GM19467 (cell line): ENCODE measurements around the gene LPIN1.

ENCODE experiments used
- ATAC-seq: cut with Tn5 transposase; IDR thresholded peaks from one replicate; pipeline ENCODE4 v1.9.1; 2021; ENCODE audit warnings: mild to moderate bottlenecking, moderate library complexity; ENCODE audit not compliant: unreplicated experiment

LPIN1 gene

DNA sequence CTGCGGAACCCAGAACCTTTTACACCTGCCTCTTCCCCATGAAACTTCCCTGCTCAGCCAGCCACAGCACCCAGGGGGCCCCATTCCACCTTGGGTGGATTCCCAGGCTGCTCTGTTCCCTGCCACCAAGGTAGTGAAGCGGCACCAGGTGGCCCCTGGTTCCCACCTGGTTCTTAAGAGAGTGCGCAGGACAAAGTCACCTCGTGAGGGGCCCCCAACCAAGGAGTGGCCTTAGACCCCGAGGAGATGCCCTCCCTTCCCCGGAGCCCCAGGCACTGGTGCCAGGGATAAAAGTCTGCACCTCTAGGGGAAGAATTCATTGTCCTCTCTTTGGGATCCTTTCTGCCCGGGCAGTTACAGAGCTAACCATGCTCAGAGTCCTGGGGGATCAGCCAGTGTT is 3.1 kb upstream of the LPIN1 start:
- no peak for ATAC-seq

GRCh38 chr2:11743846-11744553 is 2.4 kb upstream of the LPIN1 start:
- peak; percentile 33 for ATAC-seq

DNA sequence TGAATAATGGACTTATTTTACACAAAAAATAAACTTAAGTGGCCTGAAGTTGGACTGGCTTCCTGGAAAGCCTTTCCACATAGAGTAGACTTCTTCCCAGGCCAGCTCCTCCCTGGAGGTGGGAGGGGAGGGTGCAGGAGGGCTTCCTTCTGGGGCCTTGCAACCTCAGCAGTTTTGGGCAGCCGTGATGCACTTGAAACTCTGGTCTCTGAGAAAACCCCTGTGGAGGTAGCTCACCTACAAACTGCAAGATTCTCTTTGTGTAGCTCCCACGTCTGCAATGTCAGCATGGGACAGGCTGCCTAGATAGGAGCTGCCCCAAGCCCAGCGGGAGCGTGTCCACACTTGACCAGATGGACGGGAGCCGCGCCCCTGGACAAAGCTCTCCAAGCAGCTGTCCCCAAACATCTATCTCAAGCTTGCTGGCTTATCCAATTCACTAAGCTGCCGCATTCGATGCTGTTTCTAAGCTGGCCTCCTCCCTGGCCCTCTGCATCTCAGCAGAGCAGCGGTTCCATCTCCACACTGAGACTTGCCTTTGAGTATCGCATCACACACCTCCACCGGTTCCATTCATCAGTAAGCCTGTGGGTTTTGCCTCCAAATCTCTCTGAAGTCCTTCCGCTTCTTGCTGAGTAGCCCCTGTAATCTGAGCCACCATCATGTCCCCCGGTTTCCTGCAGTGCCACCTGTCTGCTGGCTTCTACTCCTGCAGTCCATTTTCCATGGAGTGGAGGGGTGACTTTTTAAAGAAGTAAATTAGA is 1.6 kb upstream of the LPIN1 start:
- no peak for ATAC-seq

GRCh38 chr2:11745613-11746375 is 638 bp upstream of the LPIN1 start:
- ATAC-seq = no peak

GRCh38 chr2:11746807-11747459 is 501 bp downstream of the LPIN1 start:
- ATAC-seq = peak; percentile 23

GRCh38 chr2:11748018-11748860 is 1.8 kb downstream of the LPIN1 start:
- ATAC-seq = no peak

GRCh38 chr2:11748861-11749645 is 2.6 kb downstream of the LPIN1 start:
- no peak for ATAC-seq

DNA sequence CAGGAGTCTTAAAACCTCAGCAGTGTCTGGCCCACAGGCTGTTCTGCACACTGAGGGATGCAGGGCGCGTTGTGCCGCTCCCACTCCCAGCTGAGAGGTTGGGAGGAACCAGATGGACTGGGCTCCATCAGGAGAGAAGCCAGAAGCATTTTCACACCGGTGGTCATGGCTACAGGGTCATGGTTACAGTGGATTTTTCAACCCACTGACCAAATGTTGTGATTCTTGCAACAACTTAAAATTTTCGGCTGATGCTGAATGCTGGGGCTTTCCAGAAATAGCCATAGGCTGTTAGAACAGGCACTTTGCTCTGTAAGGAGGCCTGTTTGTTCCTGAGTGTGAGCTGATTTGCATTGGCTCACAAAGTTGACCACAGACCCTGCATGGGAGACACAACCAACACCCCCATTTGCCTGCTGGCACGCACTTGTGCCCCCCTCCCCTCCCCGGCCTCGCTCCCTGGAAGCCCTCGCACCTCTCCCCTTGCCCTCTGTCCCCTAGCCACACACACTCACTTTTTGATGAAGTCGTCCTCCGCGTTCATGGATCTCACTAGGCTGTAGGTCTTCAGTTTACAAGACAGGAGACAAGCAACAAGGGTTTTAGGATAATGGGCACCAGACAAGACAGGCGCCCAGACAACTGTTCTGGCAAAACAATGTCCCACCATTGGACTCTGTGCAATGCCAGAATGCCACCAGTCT is 3.4 kb downstream of the LPIN1 start:
- ATAC-seq = no peak

GRCh38 chr2:11750422-11750821 is 4.0 kb downstream of the LPIN1 start:
- peak; percentile 33 for ATAC-seq

DNA sequence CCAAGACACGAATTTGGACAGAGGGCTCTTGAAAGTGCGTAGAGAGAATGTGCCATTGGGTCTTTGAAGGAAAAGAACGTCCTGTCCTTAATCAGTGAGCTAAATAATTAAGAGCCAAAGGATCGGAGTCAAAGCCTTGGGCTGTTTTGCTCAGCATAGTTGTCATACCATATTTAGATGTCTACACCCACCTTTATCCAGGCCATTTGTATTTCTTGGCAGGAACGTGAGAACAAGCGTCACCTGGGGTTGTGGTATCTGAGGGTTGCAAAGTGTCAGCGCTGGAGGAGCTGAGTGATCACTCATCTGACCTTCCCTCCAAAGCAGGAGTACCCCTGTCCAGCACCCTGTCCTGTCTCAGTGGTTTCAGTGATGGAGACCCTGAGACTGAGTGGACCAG is 4.5 kb downstream of the LPIN1 start:
- no peak for ATAC-seq

DNA sequence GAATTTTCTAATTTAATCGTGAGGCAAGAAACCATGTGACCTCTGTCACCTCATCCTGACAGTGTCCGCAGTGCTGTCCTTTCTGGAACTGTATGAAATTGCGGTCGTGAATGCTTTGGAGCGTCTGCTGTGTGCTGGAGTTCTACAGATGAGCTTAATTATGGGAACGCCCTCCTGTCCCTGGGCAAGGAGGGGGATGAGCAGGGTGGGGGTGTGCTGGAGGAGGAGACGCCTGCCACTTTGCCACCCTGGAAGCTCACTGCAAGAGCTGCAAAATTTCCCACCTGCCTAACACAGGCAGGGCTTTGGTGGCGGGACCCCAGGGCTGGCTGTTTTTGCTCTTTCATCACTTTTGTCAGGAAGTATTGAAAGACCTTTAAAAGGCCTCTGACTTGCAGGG is 6.5 kb downstream of the LPIN1 start:
- no peak for ATAC-seq

DNA sequence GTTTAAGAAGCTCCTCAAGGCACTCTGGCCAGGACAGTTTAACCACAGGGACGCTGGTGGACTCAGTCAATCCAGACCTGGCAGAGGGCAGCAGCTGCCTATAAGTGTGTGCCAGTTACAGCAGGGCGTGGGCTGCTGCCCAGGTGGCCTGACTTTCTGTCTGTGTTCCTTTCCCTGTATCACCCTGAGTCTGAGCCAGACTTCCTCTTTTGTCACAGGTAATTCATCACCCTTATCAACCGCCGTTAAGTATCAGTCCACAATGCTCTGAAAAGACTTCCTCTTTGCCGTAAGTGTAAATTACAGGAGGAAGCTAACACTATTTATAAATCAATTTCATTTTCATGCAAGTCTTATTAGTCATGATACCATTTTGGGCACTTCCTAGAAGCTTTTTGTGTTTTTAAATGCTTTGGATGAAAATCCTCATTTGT is 7.0 kb downstream of the LPIN1 start:
- peak; percentile 80 for ATAC-seq

DNA sequence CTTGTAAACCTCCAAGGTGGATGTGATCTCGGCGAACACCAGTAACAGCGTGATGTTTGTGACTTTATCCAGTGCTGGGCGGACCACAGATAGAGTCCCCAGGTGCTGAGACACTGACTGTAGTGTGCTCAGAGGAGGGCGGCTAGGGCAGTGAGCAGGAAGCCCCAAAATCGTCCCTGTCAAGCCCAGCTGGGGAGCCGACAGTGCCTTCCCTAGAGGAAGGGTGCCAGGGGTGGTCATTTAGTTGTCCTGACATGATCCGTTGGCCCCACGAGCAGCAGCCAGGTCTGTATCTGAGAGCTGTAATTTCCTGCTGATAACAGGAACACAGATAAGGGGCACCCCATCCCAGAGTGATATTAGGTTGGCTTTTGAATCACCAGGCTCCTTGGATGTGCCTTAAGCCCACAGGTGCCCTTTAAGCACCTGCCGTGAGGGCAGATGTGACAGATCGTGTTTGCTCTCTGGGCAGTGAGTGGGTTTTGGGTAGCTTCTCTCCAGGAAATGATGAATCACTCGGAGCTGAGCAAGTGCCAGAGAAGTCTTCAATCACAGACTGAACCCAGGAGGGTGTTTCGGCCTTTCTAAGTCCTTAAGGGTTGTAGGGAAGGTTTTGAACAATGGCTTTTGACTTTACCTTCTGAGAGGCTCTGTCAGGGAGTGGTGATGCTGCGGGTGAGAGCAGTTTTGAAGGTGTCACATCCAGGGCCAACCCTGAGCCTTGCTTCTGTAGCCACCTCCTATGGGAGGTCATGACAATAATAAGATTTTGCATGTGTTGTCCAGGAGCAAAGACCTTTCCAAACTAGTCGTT is 7.7 kb downstream of the LPIN1 start:
- ATAC-seq = peak; percentile 23

DNA sequence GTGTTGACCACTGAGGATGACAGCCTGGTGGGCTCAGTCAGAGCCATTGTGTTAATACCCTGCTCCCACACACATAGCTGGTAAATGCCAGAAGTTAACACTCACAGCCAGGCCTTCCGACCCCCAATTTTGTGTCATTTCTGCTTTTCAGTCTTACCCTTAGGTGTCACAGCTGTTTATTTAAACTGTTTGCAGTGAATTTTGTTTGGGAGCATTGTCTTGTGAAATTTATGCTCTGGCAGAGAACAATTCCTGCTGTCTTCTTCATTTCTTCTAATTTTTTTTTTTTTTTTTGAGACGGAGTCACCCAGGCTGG is 8.2 kb downstream of the LPIN1 start:
- no peak for ATAC-seq

- no peak for ATAC-seq
These were observed 10.7 kb downstream of the LPIN1 start for GRCh38 chr2:11757101-11757500.

- no peak for ATAC-seq
These were observed 11.8 kb downstream of the LPIN1 start for GRCh38 chr2:11758187-11758586.

DNA sequence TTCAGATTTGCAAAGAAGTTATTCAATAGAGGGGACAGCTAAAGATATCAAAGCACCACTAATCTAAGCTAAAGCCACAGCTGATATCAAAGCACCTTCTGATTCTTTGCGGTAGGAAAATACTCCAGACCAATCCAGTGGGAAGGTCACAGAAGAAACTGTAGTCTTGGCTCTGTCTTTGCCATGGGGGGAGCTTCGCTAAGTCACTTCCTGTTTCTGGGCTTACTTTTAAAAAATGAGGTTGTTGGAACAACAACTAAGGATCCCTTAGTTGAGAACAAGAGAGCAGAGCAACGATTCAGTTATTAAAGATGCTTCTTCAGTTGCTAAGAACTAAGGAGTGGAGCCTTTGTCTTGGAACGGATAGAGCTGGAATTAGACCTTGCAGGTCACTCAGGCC is 12.2 kb downstream of the LPIN1 start:
- ATAC-seq = no peak
